Measurements from ENCODE around the gene NAA38.
"Not testable (repeated sequence)": the region's sequence is repeated elsewhere in the genome, so short reads cannot be mapped to it uniquely, and the experiment has no call there.

NAA38 gene

DNA sequence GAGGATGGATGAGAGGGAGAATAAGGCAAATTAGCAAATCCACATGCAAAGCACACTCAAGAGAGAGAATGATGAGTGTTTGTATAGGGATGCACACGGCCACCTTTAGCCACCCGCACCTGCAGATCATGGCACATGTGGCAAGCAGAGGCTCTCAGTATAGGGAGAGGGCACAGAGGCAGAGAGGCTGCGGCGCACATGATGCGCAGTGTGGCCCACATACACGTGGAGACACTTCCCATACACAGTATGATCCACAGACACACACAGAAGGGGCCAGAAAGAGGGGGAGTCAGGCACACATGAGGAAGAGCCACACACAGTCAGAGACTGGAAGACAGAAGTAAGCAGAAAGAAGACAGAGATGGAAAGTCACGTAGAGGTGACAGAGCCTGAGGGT, 24.7 kb upstream of the NAA38 start:
- DNase-seq (ENCODE audit: low read depth), result no peak

DNA sequence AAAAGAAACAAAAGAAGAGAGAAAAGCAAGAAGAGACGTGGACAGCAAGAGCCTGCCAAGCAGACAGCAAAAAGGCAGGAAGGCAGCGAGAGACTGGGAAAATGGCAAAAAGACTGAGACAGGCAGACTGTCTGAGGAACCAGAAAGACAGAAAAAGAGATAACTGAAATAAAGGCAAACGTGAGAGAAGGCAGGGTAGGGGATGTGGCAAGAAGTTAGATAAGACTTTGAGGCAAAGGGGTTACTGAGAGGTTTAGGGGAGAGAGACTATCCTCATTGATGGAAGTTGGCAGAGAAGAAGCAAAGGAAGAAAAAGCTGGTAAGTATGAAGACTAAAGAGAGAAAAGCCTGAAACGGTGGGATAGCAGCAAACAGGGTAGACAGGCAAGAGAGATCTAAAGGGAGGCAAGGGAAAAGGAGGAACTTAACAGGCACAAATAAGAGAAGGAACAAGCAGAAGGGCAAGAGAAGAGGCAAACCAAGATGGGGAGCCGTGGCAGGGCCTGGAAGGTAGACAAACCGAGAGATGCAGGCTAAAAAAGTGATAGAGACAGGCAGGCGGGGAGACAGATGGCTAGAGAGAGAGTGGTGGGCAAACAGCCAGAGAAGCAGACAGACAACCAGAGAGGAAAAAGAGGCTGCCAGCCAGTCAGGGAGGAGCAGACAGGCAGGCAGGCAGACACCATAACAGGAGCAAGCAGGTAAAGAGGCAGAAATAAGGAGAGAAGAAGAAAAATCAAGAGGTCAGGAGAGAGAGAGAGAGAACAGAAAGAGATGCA, 24.1 kb upstream of the NAA38 start:
- no peak for DNase-seq (ENCODE audit: low read depth)

DNA sequence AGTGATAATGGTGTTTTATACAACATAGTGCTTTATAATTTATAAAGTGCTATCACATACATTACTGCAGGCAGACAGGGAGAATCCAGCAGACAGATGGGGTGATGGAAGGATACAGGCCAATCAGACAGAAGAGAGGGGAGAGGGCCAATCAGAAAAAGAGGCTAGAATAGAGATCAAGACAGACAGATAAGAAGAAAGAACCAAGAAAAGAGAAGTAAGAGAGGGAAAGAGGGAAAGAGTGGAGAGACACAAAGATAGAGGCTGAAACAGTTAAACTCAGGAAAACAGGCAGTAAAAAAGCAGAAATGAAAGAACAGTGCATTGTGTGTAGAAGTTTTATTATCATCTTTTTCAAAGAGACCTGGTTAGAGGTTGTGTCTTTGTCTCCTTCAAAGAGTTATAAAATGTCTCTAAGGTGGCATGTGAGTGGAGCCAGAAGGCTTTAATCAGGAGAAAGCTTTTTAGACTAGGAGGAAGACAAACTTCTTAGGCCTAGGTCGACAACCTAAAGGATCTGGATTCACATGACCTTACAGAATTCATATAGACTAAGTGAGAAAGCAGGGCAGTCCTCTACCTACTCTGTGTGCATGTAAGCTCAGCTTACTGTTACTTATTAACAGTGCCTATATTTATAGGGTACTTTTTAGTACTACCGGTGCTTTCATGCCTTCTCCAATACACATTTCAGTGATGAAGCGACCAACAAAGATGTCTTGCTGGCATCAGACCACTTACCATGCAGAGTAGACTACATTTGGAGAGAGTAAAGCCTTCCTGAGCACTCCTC, 22.9 kb upstream of the NAA38 start:
- no peak for DNase-seq (ENCODE audit: low read depth)

DNA sequence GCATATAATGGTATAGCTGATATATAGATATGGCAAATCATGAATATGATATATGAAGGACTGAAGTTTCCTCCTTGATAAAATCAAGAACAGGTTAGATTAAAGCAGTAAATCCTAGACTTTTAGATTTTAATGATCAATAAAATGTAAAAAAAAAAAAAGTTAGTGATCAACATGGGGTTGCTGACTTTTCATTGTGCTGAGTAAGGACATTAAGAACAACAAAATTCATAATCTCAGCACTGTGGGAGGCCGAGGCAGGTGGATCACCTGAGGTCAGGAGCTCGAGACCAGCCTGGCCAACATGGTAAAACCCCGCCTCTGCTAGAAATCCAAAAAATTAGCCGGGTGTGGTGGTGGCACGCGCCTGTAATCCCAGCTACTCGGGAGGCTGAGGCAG, 20.9 kb upstream of the NAA38 start:
- no peak for DNase-seq (ENCODE audit: low read depth)

DNA sequence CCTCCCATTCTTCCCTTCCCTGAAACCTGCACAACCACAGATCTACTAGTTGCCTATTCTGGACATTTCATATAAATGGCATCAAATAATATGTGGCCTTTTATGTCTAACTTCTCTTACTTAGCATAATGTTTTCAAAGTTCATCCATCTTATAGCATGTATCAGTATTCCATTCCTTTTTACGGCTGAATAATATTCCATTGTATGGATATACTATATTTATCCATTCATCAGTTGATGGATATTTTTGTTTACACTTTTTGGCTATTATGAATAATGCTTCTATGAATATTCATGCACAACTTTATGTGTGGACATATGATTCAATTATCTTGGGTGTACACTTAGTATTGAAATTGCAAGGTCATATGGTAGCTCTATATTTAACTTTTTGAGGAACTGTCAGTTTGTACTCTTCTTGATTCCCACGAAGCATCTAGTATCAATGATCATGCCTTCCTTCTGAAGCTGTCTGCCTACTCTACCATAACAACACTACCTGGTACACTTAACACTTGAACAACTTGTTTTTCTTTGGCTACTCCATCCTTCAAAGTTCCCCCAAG, 18.5 kb upstream of the NAA38 start:
- DNase-seq (ENCODE audit: low read depth), result no peak

DNA sequence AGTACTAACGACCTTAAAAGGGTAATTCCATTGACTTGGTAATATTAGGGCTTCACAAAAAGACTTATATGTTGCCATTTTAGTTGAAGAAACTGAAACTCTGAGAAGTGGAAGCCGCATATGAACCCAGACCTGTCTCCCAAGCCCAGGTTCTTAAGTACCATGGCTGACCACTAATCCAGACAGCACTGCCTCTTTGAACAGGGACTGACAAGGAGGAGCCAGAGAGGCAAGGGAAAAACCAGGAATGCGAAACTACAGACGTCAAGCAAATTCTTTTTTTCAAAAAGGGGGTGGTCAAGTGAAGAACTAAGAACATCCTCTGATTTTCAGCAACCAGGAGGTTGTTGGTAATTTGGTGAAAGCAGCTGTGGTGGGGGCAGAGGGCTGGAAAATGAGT, 15.7 kb upstream of the NAA38 start:
- DNase-seq (ENCODE audit: low read depth), result no peak

DNA sequence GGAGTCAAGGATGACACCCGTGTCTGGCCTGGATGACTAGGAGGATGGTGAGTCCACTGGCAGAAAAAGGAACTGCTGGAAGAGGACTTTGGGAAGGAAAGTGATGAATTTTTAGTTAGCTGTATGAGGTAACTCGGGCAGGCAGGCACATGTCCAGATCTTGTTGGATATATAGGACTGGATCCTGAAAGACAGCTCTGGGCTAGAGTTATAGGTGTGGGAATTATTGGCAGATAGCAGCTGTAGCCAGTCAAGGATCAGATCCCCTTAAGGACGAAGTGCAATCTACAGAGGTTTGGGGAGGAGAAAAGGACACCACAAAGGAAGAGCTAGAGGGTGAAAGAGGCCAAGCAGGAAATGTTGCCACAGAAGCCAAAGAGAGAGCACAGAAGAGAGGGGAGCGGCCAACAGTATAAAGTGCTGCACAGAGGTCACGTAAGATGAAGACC, 10.5 kb upstream of the NAA38 start:
- no peak for DNase-seq (ENCODE audit: low read depth)

DNA sequence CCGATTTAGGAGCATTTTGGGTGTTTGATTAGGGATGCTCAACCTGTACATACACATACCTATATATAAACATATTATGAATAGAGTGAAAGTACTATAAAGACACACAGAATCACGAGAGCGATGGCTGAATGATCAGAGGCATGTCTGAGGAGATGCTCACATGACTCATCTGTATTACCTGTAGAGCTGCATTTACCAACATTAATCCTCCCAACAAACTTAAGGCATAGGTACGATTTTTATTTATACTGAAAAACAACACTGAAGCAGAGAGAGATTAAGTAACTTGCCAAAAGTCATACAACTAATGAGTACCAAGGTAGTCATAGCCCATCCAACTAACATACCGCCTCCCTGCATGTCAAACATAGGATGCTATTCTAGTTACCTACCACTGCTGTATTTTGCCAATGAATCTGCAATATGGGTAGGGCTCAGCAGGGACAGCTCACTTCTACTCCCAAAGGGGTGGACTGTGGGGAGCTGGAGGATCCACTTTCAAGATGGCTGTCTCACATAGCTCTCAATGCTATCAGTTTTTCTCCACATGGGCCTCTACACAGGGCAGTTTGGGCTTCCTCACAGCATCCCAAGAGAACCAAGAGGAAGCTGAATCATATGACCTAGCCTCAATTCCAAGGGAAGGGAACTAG, 7.8 kb upstream of the NAA38 start:
- no peak for DNase-seq (ENCODE audit: low read depth)

DNA sequence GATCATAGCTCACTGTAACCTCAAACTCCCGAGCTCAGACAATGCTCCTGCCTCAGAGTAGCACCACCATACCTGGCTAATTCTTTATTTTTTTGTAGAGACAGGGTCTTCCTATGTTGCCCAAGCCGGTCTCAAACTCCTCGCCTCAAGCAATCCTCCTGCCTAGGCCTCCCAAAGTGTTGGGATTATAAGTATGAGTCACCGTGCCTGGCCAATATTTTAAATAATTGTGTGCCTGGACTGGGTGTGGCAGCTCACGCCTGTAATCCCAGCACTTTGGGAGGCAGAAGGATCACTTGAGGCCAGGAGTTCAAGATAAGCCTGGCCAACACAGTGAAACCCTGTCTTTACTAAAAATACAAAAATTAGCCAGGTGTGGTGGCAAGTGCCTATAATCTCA, 7.0 kb upstream of the NAA38 start:
- not testable (repeated sequence) for DNase-seq (ENCODE audit: low read depth)

DNA sequence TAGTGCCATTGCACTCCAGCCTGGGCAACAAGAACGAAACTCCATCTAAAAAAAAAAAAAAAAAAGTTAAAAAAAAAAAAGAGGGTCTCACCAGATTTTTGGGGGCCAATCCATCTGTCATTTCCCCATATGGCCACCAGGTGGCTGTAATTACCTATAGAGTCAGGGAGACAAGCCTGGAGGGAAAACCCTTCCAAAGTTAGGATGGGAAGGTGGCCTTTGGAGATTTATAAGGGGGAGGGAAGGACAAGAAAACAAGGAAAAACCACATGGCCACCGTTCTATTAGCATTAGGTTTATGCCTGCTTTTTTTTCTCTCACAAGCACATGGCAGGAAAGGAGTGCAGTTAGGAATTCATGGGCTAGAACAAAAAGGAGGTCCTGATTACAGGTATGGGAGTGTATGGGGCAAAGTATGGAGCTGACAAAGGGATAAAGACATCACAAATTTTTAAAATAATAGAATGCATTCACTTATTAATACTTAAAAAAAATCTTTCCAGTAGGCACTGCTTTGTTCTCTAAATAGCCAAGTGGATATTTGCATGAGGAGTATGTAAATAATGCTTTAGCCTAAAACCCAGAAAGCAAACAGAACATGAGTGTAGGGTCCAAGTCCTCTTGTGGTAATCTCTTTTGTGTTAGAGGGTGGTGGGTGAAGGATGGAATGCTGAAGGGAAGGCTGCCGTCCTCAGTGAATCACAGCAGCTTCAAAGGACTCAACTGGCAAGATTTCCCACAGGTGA, 5.5 kb upstream of the NAA38 start:
- DNase-seq (ENCODE audit: low read depth), result no peak

DNA sequence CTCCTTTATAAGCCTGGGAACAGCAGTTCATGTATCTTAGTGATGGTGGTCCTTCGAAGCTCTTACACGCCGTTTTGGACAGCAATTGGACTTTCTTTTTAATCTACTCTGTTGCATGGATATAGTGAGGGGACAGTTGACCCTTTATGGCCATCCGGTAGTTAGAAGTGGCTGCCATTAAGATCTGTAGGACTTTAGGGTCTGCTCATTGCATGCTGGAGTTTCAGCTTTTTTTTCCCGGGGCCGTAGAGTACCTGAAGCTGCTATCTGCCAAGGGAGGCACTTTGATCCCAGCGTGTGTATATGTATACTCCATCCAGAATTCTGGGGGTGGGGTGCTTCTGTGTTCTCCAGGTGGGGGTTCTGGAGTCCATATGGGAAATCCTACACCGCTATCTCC, 1.7 kb upstream of the NAA38 start:
- no peak for DNase-seq (ENCODE audit: low read depth)

DNA sequence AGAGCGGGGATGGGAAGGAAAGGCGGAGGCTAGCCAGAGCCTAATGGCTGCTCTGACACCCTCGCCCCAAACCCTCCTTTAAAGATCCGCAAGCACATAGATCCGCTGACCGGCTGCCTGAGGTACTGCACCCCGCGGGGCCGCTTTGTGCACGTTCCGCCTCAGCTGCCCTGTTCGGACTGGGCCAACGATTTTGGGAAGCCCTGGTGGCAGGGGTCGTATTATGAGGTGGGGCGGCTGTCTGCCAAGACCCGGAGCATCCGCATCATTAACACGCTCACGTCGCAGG, 1.1 kb upstream of the NAA38 start:
- DNase-seq (ENCODE audit: low read depth), result no peak

DNA sequence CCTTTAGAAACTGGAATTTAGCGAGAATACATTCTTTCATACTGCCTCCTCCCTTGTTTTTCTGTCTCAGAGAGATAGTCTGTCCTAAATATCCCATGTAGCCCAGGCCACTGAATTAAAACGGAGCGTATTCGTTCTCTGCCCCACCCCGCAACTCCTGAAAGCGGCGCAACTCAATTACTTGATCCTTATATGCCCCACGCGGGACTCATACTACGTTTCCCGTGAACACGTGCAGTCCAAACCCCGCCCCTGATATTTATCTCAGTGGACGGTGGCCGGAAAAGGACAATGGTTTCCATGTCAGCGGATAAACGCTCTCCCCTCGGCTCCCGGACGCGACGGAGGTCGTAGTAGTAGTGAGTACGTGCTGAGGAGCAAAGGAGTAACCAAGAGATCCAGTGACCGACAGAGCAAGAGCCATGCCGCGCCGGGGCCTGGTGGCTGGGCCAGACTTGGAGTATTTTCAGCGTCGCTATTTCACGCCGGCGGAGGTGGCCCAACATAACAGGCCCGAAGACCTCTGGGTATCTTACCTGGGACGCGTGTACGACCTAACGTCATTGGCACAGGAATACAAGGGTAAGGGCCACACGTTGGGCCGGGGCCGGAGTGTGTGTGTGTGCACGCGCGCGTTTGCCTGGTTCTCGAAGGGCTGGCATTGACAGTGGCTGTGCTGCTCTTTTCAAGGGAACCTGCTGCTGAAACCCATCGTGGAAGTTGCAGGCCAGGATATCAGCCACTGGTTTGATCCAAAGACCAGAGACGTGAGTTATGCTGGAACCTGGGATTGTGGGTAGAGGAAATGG, 558 bp upstream of the NAA38 start, which contains the start of gene CYB5D1:
Gene CYB5D1 (plus strand): TSS at position 291 of the 809 bp plus-strand sequence. CDS start 132 bp downstream, at position 423.
- DNase-seq (ENCODE audit: low read depth), result peak; percentile 90

DNA sequence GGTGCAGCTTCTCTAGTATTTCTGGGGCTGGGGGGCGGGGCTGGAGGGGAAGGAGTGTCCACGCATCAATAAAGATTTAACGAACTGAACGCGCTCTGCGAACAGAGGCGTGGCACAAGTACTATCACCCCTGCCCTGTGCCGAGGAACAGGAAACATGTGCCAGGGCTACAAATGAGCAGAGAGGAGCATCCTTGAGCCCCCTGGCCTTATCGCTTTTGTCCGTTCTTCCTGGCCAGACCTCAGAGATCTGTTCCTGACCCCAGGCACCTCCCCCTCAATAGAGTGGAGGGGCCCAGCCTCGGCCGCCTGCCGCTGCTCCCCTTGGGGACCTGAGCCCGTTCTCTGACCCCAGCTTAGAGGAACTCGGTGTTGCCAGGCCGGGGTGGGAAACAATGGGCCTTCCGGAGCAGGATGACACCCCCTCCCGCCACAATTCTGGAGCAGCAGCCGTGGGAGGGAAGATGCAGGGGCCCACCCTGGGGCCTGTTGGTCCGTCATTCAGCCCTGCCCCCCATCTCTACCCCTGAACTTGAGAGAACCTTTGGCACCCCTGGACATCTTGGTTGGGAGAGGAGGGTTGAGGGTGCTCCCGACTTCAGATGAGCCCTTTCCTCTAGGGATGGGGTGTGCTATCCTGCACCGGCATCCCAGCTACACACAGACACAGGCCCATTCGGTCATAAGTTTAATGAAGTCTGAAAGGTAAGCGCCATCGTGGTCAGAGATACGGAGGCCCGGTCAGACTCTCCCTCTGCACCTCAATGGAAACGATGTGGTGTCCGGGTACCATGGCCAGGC, 1.1 kb downstream of the NAA38 start:
- DNase-seq (ENCODE audit: low read depth), result no peak

DNA sequence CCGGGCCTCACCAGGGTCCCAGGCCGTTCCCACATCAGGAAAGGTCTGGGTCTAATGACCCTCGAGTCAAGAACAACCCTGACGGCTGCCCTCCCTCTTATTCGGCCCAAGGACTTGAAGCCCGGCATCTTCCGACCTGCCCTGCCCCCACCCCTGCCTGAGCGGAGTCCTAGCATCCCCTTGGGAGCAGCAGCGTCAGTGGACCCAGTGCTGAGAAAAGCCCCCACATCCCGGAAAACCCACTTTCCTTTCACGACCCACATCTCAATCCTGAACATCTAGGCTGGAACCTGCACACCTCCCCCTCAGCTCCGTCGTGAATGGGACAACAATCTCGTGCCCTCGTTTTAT, 1.7 kb downstream of the NAA38 start:
- DNase-seq (ENCODE audit: low read depth), result no peak

DNA sequence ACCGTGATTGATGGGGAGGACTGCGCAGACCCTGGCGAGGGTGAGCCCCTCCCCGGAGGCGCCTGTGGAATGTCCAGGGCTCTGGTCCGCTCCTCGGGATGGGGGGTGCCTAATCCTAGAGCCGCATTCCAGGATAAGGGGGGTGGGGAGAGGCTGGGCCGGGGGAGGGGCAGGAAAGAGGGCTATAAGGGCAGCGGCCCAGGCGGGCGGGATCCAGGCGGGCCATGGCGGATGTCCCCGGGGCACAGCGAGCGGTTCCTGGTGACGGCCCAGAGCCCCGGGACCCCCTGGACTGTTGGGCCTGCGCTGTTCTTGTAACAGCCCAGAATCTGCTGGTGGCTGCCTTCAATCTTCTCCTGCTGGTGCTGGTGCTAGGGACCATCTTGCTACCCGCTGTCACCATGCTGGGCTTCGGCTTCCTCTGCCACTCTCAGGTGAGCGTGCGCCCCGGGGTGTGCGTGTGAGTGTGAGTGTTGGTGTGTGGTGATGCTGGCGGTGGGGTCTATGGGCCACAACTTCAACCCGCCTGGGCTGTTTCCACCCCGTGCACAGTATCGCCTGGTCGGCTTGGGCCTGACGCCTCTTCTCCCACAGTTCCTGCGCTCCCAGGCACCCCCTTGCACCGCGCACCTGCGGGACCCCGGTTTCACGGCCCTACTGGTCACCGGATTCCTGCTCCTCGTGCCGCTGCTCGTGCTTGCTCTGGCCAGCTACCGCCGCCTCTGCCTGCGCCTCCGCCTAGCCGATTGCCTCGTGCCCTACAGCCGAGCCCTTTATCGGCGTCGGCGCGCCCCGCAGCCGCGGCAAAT, 2.3 kb downstream of the NAA38 start, which contains the start of gene TMEM88:
Gene TMEM88 (plus strand): TSS at position 216 of the 809 bp plus-strand sequence. CDS start 9 bp downstream, at position 225.
- DNase-seq (ENCODE audit: low read depth), result no peak

DNA sequence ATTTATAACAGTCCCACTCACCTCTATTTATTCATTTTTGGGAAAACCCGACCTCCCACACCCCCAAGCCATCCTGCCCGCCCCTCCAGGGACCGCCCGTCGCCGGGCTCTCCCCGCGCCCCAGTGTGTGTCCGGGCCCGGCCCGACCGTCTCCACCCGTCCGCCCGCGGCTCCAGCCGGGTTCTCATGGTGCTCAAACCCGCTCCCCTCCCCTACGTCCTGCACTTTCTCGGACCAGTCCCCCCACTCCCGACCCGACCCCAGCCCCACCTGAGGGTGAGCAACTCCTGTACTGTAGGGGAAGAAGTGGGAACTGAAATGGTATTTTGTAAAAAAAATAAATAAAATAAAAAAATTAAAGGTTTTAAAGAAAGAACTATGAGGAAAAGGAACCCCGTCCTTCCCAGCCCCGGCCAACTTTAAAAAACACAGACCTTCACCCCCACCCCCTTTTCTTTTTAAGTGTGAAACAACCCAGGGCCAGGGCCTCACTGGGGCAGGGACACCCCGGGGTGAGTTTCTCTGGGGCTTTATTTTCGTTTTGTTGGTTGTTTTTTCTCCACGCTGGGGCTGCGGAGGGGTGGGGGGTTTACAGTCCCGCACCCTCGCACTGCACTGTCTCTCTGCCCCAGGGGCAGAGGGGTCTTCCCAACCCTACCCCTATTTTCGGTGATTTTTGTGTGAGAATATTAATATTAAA, 3.1 kb downstream of the NAA38 start:
- no peak for DNase-seq (ENCODE audit: low read depth)

DNA sequence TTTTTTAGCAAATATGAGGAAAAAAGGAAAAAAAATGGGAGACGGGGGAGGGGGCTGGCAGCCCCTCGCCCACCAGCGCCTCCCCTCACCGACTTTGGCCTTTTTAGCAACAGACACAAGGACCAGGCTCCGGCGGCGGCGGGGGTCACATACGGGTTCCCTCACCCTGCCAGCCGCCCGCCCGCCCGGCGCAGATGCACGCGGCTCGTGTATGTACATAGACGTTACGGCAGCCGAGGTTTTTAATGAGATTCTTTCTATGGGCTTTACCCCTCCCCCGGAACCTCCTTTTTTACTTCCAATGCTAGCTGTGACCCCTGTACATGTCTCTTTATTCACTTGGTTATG, 3.7 kb downstream of the NAA38 start:
- no peak for DNase-seq (ENCODE audit: low read depth)
